Breast epithelium (tissue), 3 donors: ENCODE results near the gene FSIP1.

Experiments
- POLR2A ChIP-seq: fragments of 450-650 bp; IDR thresholded peaks from one replicate; pipeline ENCODE4 v1.6.1; 2016; ENCODE audit warnings: antibody characterized with exemption, mild to moderate bottlenecking, moderate library complexity
- TF ChIP-seq, protein P1 (sequence below), 3 donors: fragments of 450-650 bp; IDR thresholded peaks; one replicate each; pipeline ENCODE4 v1.5.1; 2016 to 2017; ENCODE audit warnings: antibody characterized with exemption in 3 of 3, mild to moderate bottlenecking in 3 of 3, moderate library complexity in 3 of 3

DNA sequence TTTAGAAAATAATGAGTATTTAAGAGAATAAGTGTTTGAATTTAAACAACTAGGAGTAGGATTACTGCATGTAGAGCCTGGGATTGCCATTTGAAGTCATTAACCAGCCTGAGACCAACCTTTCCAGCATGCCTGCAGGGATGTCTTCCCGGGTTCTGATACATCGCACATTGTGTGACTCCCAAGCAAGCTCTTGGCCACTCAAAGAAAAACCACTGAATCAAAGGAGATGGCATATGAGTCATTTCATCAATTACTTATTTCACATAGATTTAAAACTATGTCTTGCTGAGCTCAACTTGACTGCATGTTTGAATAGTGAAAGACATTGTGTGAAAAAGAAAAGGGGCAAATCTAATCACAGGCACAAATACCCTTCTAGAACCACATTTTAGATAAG, 216.8 kb downstream of the FSIP1 start:
- no peak for TF ChIP-seq POLR2A
- TF ChIP-seq, protein P1, sequence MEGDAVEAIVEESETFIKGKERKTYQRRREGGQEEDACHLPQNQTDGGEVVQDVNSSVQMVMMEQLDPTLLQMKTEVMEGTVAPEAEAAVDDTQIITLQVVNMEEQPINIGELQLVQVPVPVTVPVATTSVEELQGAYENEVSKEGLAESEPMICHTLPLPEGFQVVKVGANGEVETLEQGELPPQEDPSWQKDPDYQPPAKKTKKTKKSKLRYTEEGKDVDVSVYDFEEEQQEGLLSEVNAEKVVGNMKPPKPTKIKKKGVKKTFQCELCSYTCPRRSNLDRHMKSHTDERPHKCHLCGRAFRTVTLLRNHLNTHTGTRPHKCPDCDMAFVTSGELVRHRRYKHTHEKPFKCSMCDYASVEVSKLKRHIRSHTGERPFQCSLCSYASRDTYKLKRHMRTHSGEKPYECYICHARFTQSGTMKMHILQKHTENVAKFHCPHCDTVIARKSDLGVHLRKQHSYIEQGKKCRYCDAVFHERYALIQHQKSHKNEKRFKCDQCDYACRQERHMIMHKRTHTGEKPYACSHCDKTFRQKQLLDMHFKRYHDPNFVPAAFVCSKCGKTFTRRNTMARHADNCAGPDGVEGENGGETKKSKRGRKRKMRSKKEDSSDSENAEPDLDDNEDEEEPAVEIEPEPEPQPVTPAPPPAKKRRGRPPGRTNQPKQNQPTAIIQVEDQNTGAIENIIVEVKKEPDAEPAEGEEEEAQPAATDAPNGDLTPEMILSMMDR (IDR thresholded peaks at IDR 0.05): no peak
